Measurements from ENCODE around the gene MTUS2. TPM values are rescaled to one million over a fixed set of nuclear protein-coding genes. Genes with fewer than 3 reads are reported as not detected.

The MTUS2 gene
- total and polyA plus RNA-seq, 10 of the 15 experiments (the other 5 are each of a cell fraction or from before 2014, with no cell fraction given), result under 0.01 to 0.05 (median 0.02) TPM; not detected in 6

DNA sequence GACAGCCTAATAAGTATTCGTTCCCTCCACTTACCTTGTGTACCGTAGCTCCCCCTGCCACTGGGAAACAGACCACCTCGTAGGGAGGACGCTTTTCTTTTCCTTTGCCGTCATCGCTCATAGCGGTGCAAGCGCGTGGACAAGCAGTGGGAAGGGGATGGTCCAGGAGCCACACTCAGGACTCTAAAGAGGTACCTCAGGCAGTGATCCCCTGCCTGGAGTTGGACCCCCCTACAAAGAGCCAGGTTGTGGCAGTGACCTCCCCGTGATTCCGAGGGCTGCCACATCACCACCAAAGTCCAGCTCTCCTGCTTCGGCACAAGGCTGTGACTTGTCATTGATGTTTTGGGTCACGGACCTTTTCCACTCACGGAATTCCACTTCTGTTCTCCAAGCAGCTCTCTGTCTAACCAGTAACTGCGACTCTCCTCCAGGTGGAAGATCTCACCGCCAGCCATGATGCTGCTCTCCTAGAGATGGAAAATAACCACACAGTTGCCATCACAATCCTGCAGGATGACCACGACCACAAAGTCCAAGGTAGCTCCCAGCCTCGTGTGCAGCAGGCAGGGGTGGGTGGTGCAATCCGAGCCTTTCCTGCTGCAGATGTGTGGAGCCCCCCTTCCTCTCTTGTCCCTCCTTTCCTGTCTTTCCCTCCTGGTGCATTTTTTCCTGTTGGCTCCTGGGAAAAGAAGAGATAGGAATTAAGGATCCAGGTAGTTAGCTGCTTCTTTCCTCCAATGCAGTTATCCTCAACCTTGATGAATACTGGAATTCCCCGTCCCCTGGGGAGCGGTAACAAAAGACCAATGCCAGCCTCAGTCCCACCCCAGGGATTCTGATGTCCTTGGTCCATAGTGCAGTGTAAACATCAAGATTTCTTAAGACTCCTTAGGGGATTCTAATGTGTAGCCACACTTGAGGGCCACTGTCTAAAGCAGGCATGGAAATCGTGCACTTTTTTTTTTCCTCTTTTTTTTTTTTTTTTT, 667.6 kb downstream of the MTUS2 start:
- ATAC-seq (no peak), FAIRE-seq (no peak), DNase-seq (ENCODE audit: low read depth, low spot score) (no peak)
- 52% methylated on average over 22 of the region's 22 CpGs for WGBS (ENCODE audit: insufficient coverage, insufficient replicate concordance, low lambda C conversion rate, missing lambda C conversion rate)
- BruUV-seq (replicated peaks), result no TSS peak
- Histone ChIP-seq H3K9ac (ENCODE audit: control insufficient read depth, insufficient read depth, low read length) (no peak overlapping the region), H3K27me3 (replicated peaks in 1 of 2; ENCODE audit: control insufficient read depth in 2 of 2, insufficient read depth in 2 of 2, low read length in 1 of 2) (no peaks in the 10 kb centered on the region; a peak in 1 of 4 replicates), H4K20me1 (ENCODE audit: control insufficient read depth, insufficient read depth) (no peaks in the 10 kb centered on the region), H3K4me2 (ENCODE audit: control insufficient read depth, insufficient read depth) (no peak overlapping the region), H3K9me3 (replicated peaks; ENCODE audit: control insufficient read depth, insufficient read depth, low read length) (no peaks in the 10 kb centered on the region), H3K27ac (ENCODE audit: control insufficient read depth, insufficient read depth) (no peak overlapping the region), H3K79me2 (ENCODE audit: control insufficient read depth, insufficient read depth, low read length) (no peaks in the 10 kb centered on the region), H3K4me3 (no peak overlapping the region), H2AFZ (ENCODE audit: control insufficient read depth, low read depth, low read length) (no peak overlapping the region), H3K36me3 (ENCODE audit: control insufficient read depth in 2 of 2, insufficient read depth in 2 of 2, low read length in 1 of 2) (no peaks in the 10 kb centered on the region), H3K4me1 (ENCODE audit: control insufficient read depth, insufficient read depth, low read length) (no peaks in the 10 kb centered on the region)
- ChIA-PET RAD21 (ENCODE audit: unreplicated experiment) (no interaction called here), SMC1A (ENCODE audit: uncharacterized antibody, unreplicated experiment) (no interaction called here), POLR2A (no interaction called here), CTCF (no interaction called here)
- in situ Hi-C loops (cut with MboI) (no loop called here), intact Hi-C loops (cut with micrococcal nuclease; ENCODE audit: unreplicated experiment) (no loop called here)
- no peak for TF ChIP-seq RELA (IDR thresholded peaks at IDR 0.05; ENCODE audit: borderline replicate concordance, partially characterized antibody)
- no peak for TF ChIP-seq BRCA1 (IDR thresholded peaks at IDR 0.05; ENCODE audit: low read depth, low read length)
- TF ChIP-seq CBX3 (IDR thresholded peaks at IDR 0.05; ENCODE audit: borderline replicate concordance, low read depth), result no peak
- TF ChIP-seq LARP7 (IDR thresholded peaks at IDR 0.05), result no peak
- TF ChIP-seq BCL11A (IDR thresholded peaks at IDR 0.05; ENCODE audit: low read depth, low read length), result no peak
- TF ChIP-seq, protein P1, sequence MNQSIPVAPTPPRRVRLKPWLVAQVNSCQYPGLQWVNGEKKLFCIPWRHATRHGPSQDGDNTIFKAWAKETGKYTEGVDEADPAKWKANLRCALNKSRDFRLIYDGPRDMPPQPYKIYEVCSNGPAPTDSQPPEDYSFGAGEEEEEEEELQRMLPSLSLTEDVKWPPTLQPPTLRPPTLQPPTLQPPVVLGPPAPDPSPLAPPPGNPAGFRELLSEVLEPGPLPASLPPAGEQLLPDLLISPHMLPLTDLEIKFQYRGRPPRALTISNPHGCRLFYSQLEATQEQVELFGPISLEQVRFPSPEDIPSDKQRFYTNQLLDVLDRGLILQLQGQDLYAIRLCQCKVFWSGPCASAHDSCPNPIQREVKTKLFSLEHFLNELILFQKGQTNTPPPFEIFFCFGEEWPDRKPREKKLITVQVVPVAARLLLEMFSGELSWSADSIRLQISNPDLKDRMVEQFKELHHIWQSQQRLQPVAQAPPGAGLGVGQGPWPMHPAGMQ (IDR thresholded peaks at IDR 0.05; ENCODE audit: borderline replicate concordance), result no peak
- TF ChIP-seq IRF4 (IDR thresholded peaks at IDR 0.05; ENCODE audit: low read depth, low read length), result no peak
- TF ChIP-seq ASH2L (IDR thresholded peaks at IDR 0.05; ENCODE audit: borderline replicate concordance, low read depth), result no peak
- no peak for TF ChIP-seq E2F4 (IDR thresholded peaks at IDR 0.05; ENCODE audit: low read depth, low read length)
- TF ChIP-seq SUPT20H (IDR thresholded peaks at IDR 0.05; ENCODE audit: borderline replicate concordance, control insufficient read depth, low read depth, low read length), result no peak
